Neural cell (in vitro differentiated cells): Measurements from ENCODE around the gene L3MBTL2. TPM values are rescaled to one million over a fixed set of nuclear protein-coding genes. Genes with fewer than 3 reads are reported as not detected.

Source experiments
- H2AFZ ChIP-seq: fragments of 200-600, 300-800 bp; sonication (generic), shearing (Covaris generic); 2 replicates; pipeline ENCODE4 v1.6.0; 2014; ENCODE audit warnings: low read depth, mild to moderate bottlenecking, antibody characterized with exemption, low read length, moderate library complexity
- H3F3A ChIP-seq: fragments of 200-600 bp; shearing (Covaris generic); 2 replicates; pipeline ENCODE4 v1.6.1; 2016; ENCODE audit warnings: mild to moderate bottlenecking, moderate library complexity, mixed read lengths, antibody characterized with exemption, low read length; ENCODE audit not compliant: insufficient read depth, poor library complexity, severe bottlenecking
- H3K27ac ChIP-seq: fragments of 200-600, 300-800 bp; sonication (generic), shearing (Covaris generic); 2 replicates; pipeline ENCODE4 v1.5.1; 2014; ENCODE audit warnings: mild to moderate bottlenecking, low read length, moderate library complexity
- H3K27me3 ChIP-seq: fragments of 300-800, 200-600 bp; sonication (generic), shearing (Covaris generic); 2 replicates; pipeline ENCODE4 v1.6.0; 2014; ENCODE audit warnings: mild to moderate bottlenecking, low read depth, low read length, moderate library complexity; ENCODE audit not compliant: insufficient read depth
- H3K36me3 ChIP-seq: fragments of 300-800, 200-600 bp; sonication (generic), shearing (Covaris generic); 2 replicates; pipeline ENCODE4 v1.5.1; 2014; ENCODE audit warnings: mild to moderate bottlenecking, antibody characterized with exemption, low read length, moderate library complexity; ENCODE audit not compliant: insufficient read depth
- H3K4me2 ChIP-seq: fragments of 300-800, 200-600 bp; sonication (generic), shearing (Covaris generic); 2 replicates; pipeline ENCODE4 v1.6.0; 2014; ENCODE audit warnings: mild to moderate bottlenecking, low read length
- H3K4me3 ChIP-seq: fragments of 300-800, 200-600 bp; sonication (generic), shearing (Covaris generic); 2 replicates; pipeline ENCODE4 v1.5.1; 2014; ENCODE audit warnings: mild to moderate bottlenecking, low read length, moderate library complexity
- H3K79me2 ChIP-seq: fragments of 200-600 bp; shearing (Covaris generic); replicated peaks from 2 replicates; pipeline ENCODE4 v1.6.0; 2014; ENCODE audit warnings: mild to moderate bottlenecking, low read length, moderate library complexity; ENCODE audit not compliant: insufficient read depth
- H3K9ac ChIP-seq: fragments of 300-800, 200-600 bp; sonication (generic), shearing (Covaris generic); 2 replicates; pipeline ENCODE4 v1.6.1; 2016; ENCODE audit warnings: mild to moderate bottlenecking, low read length, mixed read lengths
- H3K9me2 ChIP-seq: fragments of 200-600 bp; shearing (Covaris generic); 2 replicates; pipeline ENCODE4 v1.6.1; 2016; ENCODE audit warnings: mild to moderate bottlenecking, low read length, mixed read lengths; ENCODE audit not compliant: insufficient read depth
- H3K9me3 ChIP-seq: fragments of 200-600, 300-800 bp; sonication (generic), shearing (Covaris generic); 2 replicates; pipeline ENCODE4 v1.6.1; 2016; ENCODE audit warnings: mild to moderate bottlenecking, mixed run types, low read length, moderate library complexity, mixed read lengths
- H4K20me1 ChIP-seq: fragments of 200-600 bp; shearing (Covaris generic); 2 replicates; pipeline ENCODE4 v1.6.1; 2016; ENCODE audit warnings: mild to moderate bottlenecking, mixed run types; ENCODE audit not compliant: insufficient read depth
- EP300 ChIP-seq: fragments of 450-650 bp; conservative IDR thresholded peaks from 2 replicates; pipeline ENCODE4 v1.6.1; 2014; ENCODE audit warnings: antibody characterized with exemption, mild to moderate bottlenecking, moderate library complexity; ENCODE audit not compliant: poor library complexity, severe bottlenecking
- EZH2 ChIP-seq: fragments of 200-600, 300-800 bp; shearing (Covaris generic), sonication (generic); IDR thresholded peaks from 2 replicates; pipeline ENCODE4 v1.6.1; 2014; ENCODE audit warnings: antibody characterized with exemption, low read length, borderline replicate concordance, mild to moderate bottlenecking; ENCODE audit not compliant: insufficient read depth, poor library complexity, severe bottlenecking
- MXI1 ChIP-seq: fragments of 450-650 bp; conservative IDR thresholded peaks from 2 replicates; pipeline ENCODE4 v1.6.1; 2014; ENCODE audit warnings: antibody characterized with exemption, mild to moderate bottlenecking; ENCODE audit not compliant: poor library complexity, severe bottlenecking
- POLR2AphosphoS5 ChIP-seq: IDR thresholded peaks from 2 replicates; pipeline ENCODE4 v1.6.1; 2012
- RAD21 ChIP-seq: fragments of 450-650 bp; conservative IDR thresholded peaks from 2 replicates; pipeline ENCODE4 v1.6.1; 2014; ENCODE audit warnings: antibody characterized with exemption, mild to moderate bottlenecking, moderate library complexity
- REST ChIP-seq: IDR thresholded peaks from 2 replicates; pipeline ENCODE4 v1.6.1; 2012; ENCODE audit warnings: borderline replicate concordance
- SMC3 ChIP-seq: fragments of 450-650 bp; conservative IDR thresholded peaks from 2 replicates; pipeline ENCODE4 v1.6.1; 2014; ENCODE audit warnings: antibody characterized with exemption, mild to moderate bottlenecking, moderate library complexity; ENCODE audit not compliant: poor library complexity
- TAF1 ChIP-seq: IDR thresholded peaks from 2 replicates; pipeline ENCODE4 v1.6.1; 2012; ENCODE audit warnings: low read depth
- polyA plus RNA-seq: library from polyadenylated mRNA; depleted of rRNA; stranded (reverse); fragments of >200 nt; gene quantifications from 2 replicates; pipeline ENCODE4 v1.2.3, GENCODE V29; 2014
- TF ChIP-seq, protein P1 (sequence below): fragments of 450-650 bp; IDR thresholded peaks from 2 replicates; pipeline ENCODE4 v1.5.1; 2014; ENCODE audit warnings: antibody characterized with exemption, mild to moderate bottlenecking, moderate library complexity; ENCODE audit not compliant: poor library complexity, severe bottlenecking

Gene L3MBTL2
- polyA plus RNA-seq, 1 donor from 2014 or later, result 32.5 TPM

DNA sequence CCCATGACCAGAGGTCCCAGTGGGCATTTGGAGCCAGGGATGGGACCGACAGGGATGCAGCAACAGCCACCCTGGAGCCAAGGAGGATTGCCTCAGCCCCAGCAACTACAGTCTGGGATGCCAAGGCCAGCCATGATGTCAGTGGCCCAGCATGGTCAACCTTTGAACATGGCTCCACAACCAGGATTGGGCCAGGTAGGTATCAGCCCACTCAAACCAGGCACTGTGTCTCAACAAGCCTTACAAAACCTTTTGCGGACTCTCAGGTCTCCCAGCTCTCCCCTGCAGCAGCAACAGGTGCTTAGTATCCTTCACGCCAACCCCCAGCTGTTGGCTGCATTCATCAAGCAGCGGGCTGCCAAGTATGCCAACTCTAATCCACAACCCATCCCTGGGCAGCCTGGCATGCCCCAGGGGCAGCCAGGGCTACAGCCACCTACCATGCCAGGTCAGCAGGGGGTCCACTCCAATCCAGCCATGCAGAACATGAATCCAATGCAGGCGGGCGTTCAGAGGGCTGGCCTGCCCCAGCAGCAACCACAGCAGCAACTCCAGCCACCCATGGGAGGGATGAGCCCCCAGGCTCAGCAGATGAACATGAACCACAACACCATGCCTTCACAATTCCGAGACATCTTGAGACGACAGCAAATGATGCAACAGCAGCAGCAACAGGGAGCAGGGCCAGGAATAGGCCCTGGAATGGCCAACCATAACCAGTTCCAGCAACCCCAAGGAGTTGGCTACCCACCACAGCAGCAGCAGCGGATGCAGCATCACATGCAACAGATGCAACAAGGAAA lies 27.3 kb upstream of the L3MBTL2 start:
- no peaks in the 10 kb centered on the region for H3K36me3 ChIP-seq
- no peaks in the 10 kb centered on the region for H3K9me3 ChIP-seq
- H3K9me2 ChIP-seq, result no peaks in the 10 kb centered on the region
- no peaks in the 10 kb centered on the region for H3K79me2 ChIP-seq
- no peaks in the 10 kb centered on the region for H3K27me3 ChIP-seq
- no peaks in the 10 kb centered on the region for H4K20me1 ChIP-seq
- no peak for TF ChIP-seq POLR2AphosphoS5
- no peak for TF ChIP-seq MXI1
- no peak for TF ChIP-seq REST
- no peak for TF ChIP-seq TAF1
- TF ChIP-seq RAD21, result no peak
- TF ChIP-seq EZH2, result no peak
- no peak for TF ChIP-seq EP300
- TF ChIP-seq, protein P1, sequence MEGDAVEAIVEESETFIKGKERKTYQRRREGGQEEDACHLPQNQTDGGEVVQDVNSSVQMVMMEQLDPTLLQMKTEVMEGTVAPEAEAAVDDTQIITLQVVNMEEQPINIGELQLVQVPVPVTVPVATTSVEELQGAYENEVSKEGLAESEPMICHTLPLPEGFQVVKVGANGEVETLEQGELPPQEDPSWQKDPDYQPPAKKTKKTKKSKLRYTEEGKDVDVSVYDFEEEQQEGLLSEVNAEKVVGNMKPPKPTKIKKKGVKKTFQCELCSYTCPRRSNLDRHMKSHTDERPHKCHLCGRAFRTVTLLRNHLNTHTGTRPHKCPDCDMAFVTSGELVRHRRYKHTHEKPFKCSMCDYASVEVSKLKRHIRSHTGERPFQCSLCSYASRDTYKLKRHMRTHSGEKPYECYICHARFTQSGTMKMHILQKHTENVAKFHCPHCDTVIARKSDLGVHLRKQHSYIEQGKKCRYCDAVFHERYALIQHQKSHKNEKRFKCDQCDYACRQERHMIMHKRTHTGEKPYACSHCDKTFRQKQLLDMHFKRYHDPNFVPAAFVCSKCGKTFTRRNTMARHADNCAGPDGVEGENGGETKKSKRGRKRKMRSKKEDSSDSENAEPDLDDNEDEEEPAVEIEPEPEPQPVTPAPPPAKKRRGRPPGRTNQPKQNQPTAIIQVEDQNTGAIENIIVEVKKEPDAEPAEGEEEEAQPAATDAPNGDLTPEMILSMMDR, result no peak
- TF ChIP-seq SMC3, result no peak
- no peak overlapping the region for H3K27ac ChIP-seq
- no peak overlapping the region for H2AFZ ChIP-seq
- H3K4me3 ChIP-seq, result no peak overlapping the region
- no peaks in the 10 kb centered on the region for H3F3A ChIP-seq
- no peak overlapping the region for H3K9ac ChIP-seq
- no peak overlapping the region for H3K4me2 ChIP-seq

- Histone ChIP-seq H2AFZ (no peak overlapping the region), H3K9me3 (no peaks in the 10 kb centered on the region), H3K4me2 (no peak overlapping the region), H3K4me3 (no peak overlapping the region), H4K20me1 (no peaks in the 10 kb centered on the region), H3K79me2 (no peaks in the 10 kb centered on the region), H3K9ac (no peak overlapping the region), H3K27me3 (no peaks in the 10 kb centered on the region), H3K36me3 (no peaks in the 10 kb centered on the region), H3K9me2 (no peaks in the 10 kb centered on the region), H3F3A (no peaks in the 10 kb centered on the region), H3K27ac (no peak overlapping the region)
- no peak for TF ChIP-seq RAD21
- TF ChIP-seq, protein P1, result no peak
- TF ChIP-seq TAF1, result no peak
- TF ChIP-seq SMC3, result no peak
- no peak for TF ChIP-seq POLR2AphosphoS5
- no peak for TF ChIP-seq REST
- no peak for TF ChIP-seq EZH2
- TF ChIP-seq EP300, result no peak
- TF ChIP-seq MXI1, result no peak
Measured at GRCh38 chr22:41178425-41178975, 26.6 kb upstream of the L3MBTL2 start.
